H9 (cell line): ENCODE measurements around the gene FAM180A. TPM values are rescaled to one million over a fixed set of nuclear protein-coding genes. Genes with fewer than 3 reads are reported as not detected.

ENCODE experiments used
- DNase-seq: peaks from one replicate; pipeline ENCODE4 v3.0.0-alpha.2; 2017
- H2AFZ ChIP-seq: one replicate; pipeline ENCODE4 v1.6.1; 2013; ENCODE audit warnings: mild to moderate bottlenecking, low read length, control low read depth, moderate library complexity
- H2AK5ac ChIP-seq: 2 replicates; pipeline ENCODE4 v1.6.1; 2013; ENCODE audit warnings: low read length, control low read depth, mixed read lengths; ENCODE audit not compliant: insufficient read length
- H2BK120ac ChIP-seq: one replicate; pipeline ENCODE4 v1.6.1; 2013; ENCODE audit warnings: low read depth, mild to moderate bottlenecking, low read length, control low read depth, inconsistent platforms; ENCODE audit not compliant: poor library complexity, severe bottlenecking
- H2BK12ac ChIP-seq: 2 replicates; pipeline ENCODE4 v1.6.1; 2013; ENCODE audit warnings: low read length, control low read depth, mixed read lengths, low read depth; ENCODE audit not compliant: insufficient read length
- H2BK15ac ChIP-seq: 2 replicates; pipeline ENCODE4 v1.6.1; 2013; ENCODE audit warnings: low read depth, low read length, control low read depth
- H2BK20ac ChIP-seq: one replicate; pipeline ENCODE4 v1.6.1; 2013; ENCODE audit warnings: low read depth, mild to moderate bottlenecking, low read length, control low read depth, inconsistent platforms; ENCODE audit not compliant: poor library complexity, severe bottlenecking
- H2BK5ac ChIP-seq: 2 replicates; pipeline ENCODE4 v1.6.1; 2013; ENCODE audit warnings: low read length, control low read depth, mixed read lengths; ENCODE audit not compliant: insufficient read length
- H3K14ac ChIP-seq: 2 replicates; pipeline ENCODE4 v1.6.1; 2013; ENCODE audit warnings: low read length, control low read depth; ENCODE audit not compliant: insufficient read depth
- H3K18ac ChIP-seq: 2 replicates; pipeline ENCODE4 v1.6.1; 2013; ENCODE audit warnings: low read depth, mild to moderate bottlenecking, mixed read lengths, low read length, control low read depth; ENCODE audit not compliant: insufficient read length
- H3K23ac ChIP-seq: 2 replicates; pipeline ENCODE4 v1.6.1; 2013; ENCODE audit warnings: low read length, control low read depth, mixed read lengths, low read depth; ENCODE audit not compliant: insufficient read length
- H3K23me2 ChIP-seq: 2 replicates; pipeline ENCODE4 v1.6.1; 2013; ENCODE audit warnings: low read depth, mild to moderate bottlenecking, mixed read lengths, low read length, control low read depth; ENCODE audit not compliant: insufficient read length, poor library complexity, severe bottlenecking
- H3K27ac ChIP-seq: 2 replicates; pipeline ENCODE4 v1.5.1; 2013; ENCODE audit warnings: low read length, control low read depth, mixed read lengths, low read depth; ENCODE audit not compliant: insufficient read length
- H3K27me3 ChIP-seq: 2 replicates; pipeline ENCODE4 v1.6.1; 2013; ENCODE audit warnings: low read length, control low read depth, inconsistent platforms; ENCODE audit not compliant: insufficient read depth
- H3K4ac ChIP-seq: 2 replicates; pipeline ENCODE4 v1.6.1; 2013; ENCODE audit warnings: low read depth, mild to moderate bottlenecking, control low read depth, inconsistent platforms, low read length, moderate library complexity
- H3K4me1 ChIP-seq: 2 replicates; pipeline ENCODE4 v1.6.1; 2013; ENCODE audit warnings: low read length, control low read depth, inconsistent platforms; ENCODE audit not compliant: insufficient read depth
- H3K4me2 ChIP-seq: 2 replicates; pipeline ENCODE4 v1.6.1; 2013; ENCODE audit warnings: low read length, control low read depth, mixed read lengths; ENCODE audit not compliant: insufficient read length, insufficient read depth
- H3K56ac ChIP-seq: 2 replicates; pipeline ENCODE4 v1.6.1; 2013; ENCODE audit warnings: low read depth, mild to moderate bottlenecking, mixed read lengths, low read length, control low read depth; ENCODE audit not compliant: insufficient read length
- H3K79me1 ChIP-seq: 2 replicates; pipeline ENCODE4 v1.6.1; 2013; ENCODE audit warnings: low read depth, mild to moderate bottlenecking, moderate library complexity, low read length, control low read depth, inconsistent platforms; ENCODE audit not compliant: insufficient read depth, poor library complexity, severe bottlenecking
- H3K79me2 ChIP-seq: 2 replicates; pipeline ENCODE4 v1.6.1; 2013; ENCODE audit warnings: low read length, control low read depth, inconsistent platforms; ENCODE audit not compliant: insufficient read depth
- H3K9ac ChIP-seq: 2 replicates; pipeline ENCODE4 v1.6.1; 2013; ENCODE audit warnings: low read length, control low read depth, mixed read lengths; ENCODE audit not compliant: insufficient read length; ENCODE audit errors: extremely low read depth
- H3K9me3 ChIP-seq: one replicate; pipeline ENCODE4 v1.6.1; 2013; ENCODE audit warnings: low read depth, low read length, inconsistent platforms; ENCODE audit not compliant: control insufficient read depth
- H3T11ph ChIP-seq: one replicate; pipeline ENCODE4 v1.6.1; 2013; ENCODE audit warnings: mild to moderate bottlenecking, low read length, control low read depth, inconsistent platforms
- H4K20me1 ChIP-seq: one replicate; pipeline ENCODE4 v1.6.1; 2013; ENCODE audit not compliant: control insufficient read depth, insufficient read length, insufficient read depth
- H4K5ac ChIP-seq: 2 replicates; pipeline ENCODE4 v1.6.1; 2013; ENCODE audit warnings: low read depth, mild to moderate bottlenecking, mixed read lengths, low read length, control low read depth; ENCODE audit not compliant: insufficient read length
- H4K8ac ChIP-seq: replicated peaks from 2 replicates; pipeline ENCODE4 v1.6.1; 2013; ENCODE audit warnings: low read length, control low read depth, mixed read lengths, low read depth; ENCODE audit not compliant: insufficient read length
- H4K91ac ChIP-seq: 2 replicates; pipeline ENCODE4 v1.6.1; 2013; ENCODE audit warnings: low read depth, mild to moderate bottlenecking, moderate library complexity, mixed read lengths, low read length, control low read depth; ENCODE audit not compliant: insufficient read length
- H3K27ac Mint-ChIP-seq, 3 experiments: 2 replicates in 2 of 3; 3 replicates in 1 of 3; pipeline ENCODE4 v1.8.0; 2020 to 2021; ENCODE audit warnings: mixed read lengths in 3 of 3, mild to moderate bottlenecking in 1 of 3, moderate library complexity in 1 of 3
- H3K27me3 Mint-ChIP-seq: 2 replicates; pipeline ENCODE4 v1.8.0; 2021; ENCODE audit warnings: low read depth, mild to moderate bottlenecking, moderate library complexity, mixed read lengths
- H3K36me3 Mint-ChIP-seq, 3 experiments: 2 replicates in 2 of 3; 3 replicates in 1 of 3; pipeline ENCODE4 v1.8.0; 2020 to 2021; ENCODE audit warnings: low read depth in 3 of 3, mixed read lengths in 3 of 3; ENCODE audit not compliant: insufficient read depth in 1 of 3
- H3K4me1 Mint-ChIP-seq, 2 experiments: 2 replicates each; pipeline ENCODE4 v1.8.0; 2020; ENCODE audit warnings: mixed read lengths in 2 of 2
- H3K4me3 Mint-ChIP-seq, 2 experiments: 2 replicates in 1 of 2; 3 replicates in 1 of 2; pipeline ENCODE4 v1.8.0; 2020 to 2021; ENCODE audit warnings: mild to moderate bottlenecking in 2 of 2, mixed read lengths in 2 of 2, moderate library complexity in 1 of 2
- H3K9me3 Mint-ChIP-seq, 2 experiments: 2 replicates in 1 of 2; 3 replicates in 1 of 2; pipeline ENCODE4 v1.8.0; 2020; ENCODE audit warnings: mild to moderate bottlenecking in 2 of 2, mixed read lengths in 2 of 2, moderate library complexity in 1 of 2
- WGBS: extraction: QIAGEN DNeasy Blood & Tissue Kit; methylation state at CpG from one replicate; pipeline ENCODE4 v1.1.7; 2013; ENCODE audit warnings: missing lambda C conversion rate, low lambda C conversion rate, mixed read lengths; ENCODE audit not compliant: insufficient read length; ENCODE audit errors: extremely low coverage; 5-methylcytosine and 5-hydroxymethylcytosine counted together
- total RNA-seq: library from RNA; stranded (reverse); gene quantifications from 2 replicates; pipeline ENCODE4 v1.2.1, GENCODE V29; 2021
- TF ChIP-seq, protein P1 (sequence below): fragments of 200-600 bp; sonication (generic); conservative IDR thresholded peaks from 3 replicates; pipeline ENCODE4 v1.8.0; 2021; ENCODE audit warnings: antibody characterized with exemption, mild to moderate bottlenecking

FAM180A gene
- total RNA-seq, 1 experiment from 2014 or later, result not detected

DNA sequence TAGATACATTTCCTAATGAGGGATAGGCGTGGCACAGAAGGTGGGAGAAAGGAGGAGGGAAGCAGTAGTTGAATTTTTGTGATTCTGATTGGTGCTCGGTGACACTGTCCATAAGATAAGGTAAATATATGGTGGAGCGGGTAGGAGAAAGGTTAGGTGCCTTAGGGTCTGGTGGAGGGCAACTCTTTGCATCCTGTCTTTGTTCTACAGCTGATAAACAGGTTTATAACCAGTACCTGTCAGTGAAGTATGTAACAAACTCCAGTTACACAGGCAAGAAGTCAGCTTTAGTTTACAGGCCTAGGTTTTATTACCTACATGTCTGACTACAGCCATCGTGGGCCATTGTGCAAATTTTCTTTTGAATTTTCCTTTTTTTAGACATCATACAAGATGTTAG, 10.9 kb upstream of the FAM180A start:
- no peak overlapping the region for H2BK120ac ChIP-seq
- H2BK15ac ChIP-seq, result no peak overlapping the region
- no peak overlapping the region for H3K27ac ChIP-seq
- no peak overlapping the region for H4K5ac ChIP-seq
- H4K8ac ChIP-seq, result no peak overlapping the region
- Mint-ChIP-seq H3K27me3 (no peaks in the 10 kb centered on the region; the same call in 1 of the 2 replicates), H3K4me1 (peaks cover 19 to 45% of the 10 kb centered on the region in 2 experiments), H3K27ac (no peak overlapping the region), H3K36me3 (peaks cover 2 to 4% (median 3%) of the 10 kb centered on the region in 3 experiments; a peak in 5 of 7 replicates), H3K9me3 (peaks cover 4 to 8% of the 10 kb centered on the region in 2 experiments; a peak in 3 of 5 replicates), H3K4me3 (no peak overlapping the region)
- no peak for DNase-seq
- H3K4ac ChIP-seq, result no peak overlapping the region
- H4K20me1 ChIP-seq, result no peaks in the 10 kb centered on the region
- H2BK12ac ChIP-seq, result no peak overlapping the region
- TF ChIP-seq, protein P1, sequence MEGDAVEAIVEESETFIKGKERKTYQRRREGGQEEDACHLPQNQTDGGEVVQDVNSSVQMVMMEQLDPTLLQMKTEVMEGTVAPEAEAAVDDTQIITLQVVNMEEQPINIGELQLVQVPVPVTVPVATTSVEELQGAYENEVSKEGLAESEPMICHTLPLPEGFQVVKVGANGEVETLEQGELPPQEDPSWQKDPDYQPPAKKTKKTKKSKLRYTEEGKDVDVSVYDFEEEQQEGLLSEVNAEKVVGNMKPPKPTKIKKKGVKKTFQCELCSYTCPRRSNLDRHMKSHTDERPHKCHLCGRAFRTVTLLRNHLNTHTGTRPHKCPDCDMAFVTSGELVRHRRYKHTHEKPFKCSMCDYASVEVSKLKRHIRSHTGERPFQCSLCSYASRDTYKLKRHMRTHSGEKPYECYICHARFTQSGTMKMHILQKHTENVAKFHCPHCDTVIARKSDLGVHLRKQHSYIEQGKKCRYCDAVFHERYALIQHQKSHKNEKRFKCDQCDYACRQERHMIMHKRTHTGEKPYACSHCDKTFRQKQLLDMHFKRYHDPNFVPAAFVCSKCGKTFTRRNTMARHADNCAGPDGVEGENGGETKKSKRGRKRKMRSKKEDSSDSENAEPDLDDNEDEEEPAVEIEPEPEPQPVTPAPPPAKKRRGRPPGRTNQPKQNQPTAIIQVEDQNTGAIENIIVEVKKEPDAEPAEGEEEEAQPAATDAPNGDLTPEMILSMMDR, result no peak
- H3K79me1 ChIP-seq, result no peaks in the 10 kb centered on the region
- no peak overlapping the region for H2BK20ac ChIP-seq
- no CpG with 5 or more reads among the region's 4 CpGs for WGBS
- H3K9me3 ChIP-seq, result no peaks in the 10 kb centered on the region
- H3K9ac ChIP-seq, result no peak overlapping the region
- H3T11ph ChIP-seq, result no peak overlapping the region
- H3K4me1 ChIP-seq, result peaks cover 5% of the 10 kb centered on the region; the same call in 1 of the 2 replicates
- H3K14ac ChIP-seq, result no peak overlapping the region
- no peaks in the 10 kb centered on the region for H3K27me3 ChIP-seq
- no peak overlapping the region for H3K4me2 ChIP-seq
- H3K23ac ChIP-seq, result no peak overlapping the region
- no peak overlapping the region for H3K18ac ChIP-seq
- H2AFZ ChIP-seq, result no peak overlapping the region
- H4K91ac ChIP-seq, result no peak overlapping the region
- H2AK5ac ChIP-seq, result no peak overlapping the region
- H3K23me2 ChIP-seq, result no peaks in the 10 kb centered on the region
- H3K56ac ChIP-seq, result no peak overlapping the region
- H3K79me2 ChIP-seq, result no peaks in the 10 kb centered on the region
- H2BK5ac ChIP-seq, result no peak overlapping the region
